HEK293 (cell line): ENCODE results near the gene PIM3.
"Not testable (repeated sequence)": the region's sequence is repeated elsewhere in the genome, so short reads cannot be mapped to it uniquely, and the experiment has no call there.

ENCODE experiments used
- CTCF ChIA-PET: fragments of 350-600 bp; formaldehyde crosslinking; extraction: SDS; loops from one replicate; lab custom pipeline; 2021; ENCODE audit warnings: antibody characterized with exemption; lab: Yijun Ruan, JAX
- POLR2A ChIA-PET: fragments of 300-600 bp; formaldehyde crosslinking; extraction: SDS; loops from one replicate; lab custom pipeline; 2020; ENCODE audit warnings: antibody characterized with exemption, inconsistent platforms; lab: Yijun Ruan, JAX
- H3K27ac ChIP-seq: fragments of 200-500 bp; sonication (Bioruptor generic); 2 replicates; pipeline ENCODE4 v1.5.1; 2014; ENCODE audit warnings: low read depth, low read length, control low read depth, inconsistent platforms; ENCODE audit errors: extremely low read depth
- H3K36me3 ChIP-seq, 2 experiments: fragments of 200-500 bp in 1 of 2; sonication (Bioruptor generic) in 1 of 2; 1 replicate in 1 of 2; 2 replicates in 1 of 2; pipeline ENCODE4 v1.5.1; 2014 to 2017; ENCODE audit warnings: inconsistent platforms in 2 of 2, low read length in 2 of 2; ENCODE audit not compliant: control insufficient read depth in 2 of 2, insufficient read depth in 1 of 2
- H3K4me1 ChIP-seq: fragments of 200-500 bp; sonication (Bioruptor generic); 2 replicates; pipeline ENCODE4 v1.5.1; 2014; ENCODE audit warnings: mild to moderate bottlenecking, low read length, inconsistent platforms; ENCODE audit not compliant: control insufficient read depth, insufficient read depth
- H3K4me3 ChIP-seq: 2 replicates; pipeline ENCODE4 v1.5.1; 2011; ENCODE audit warnings: low read depth, mild to moderate bottlenecking, control low read depth, low read length, moderate library complexity
- H3K9me3 ChIP-seq: fragments of 200-500 bp; sonication (Bioruptor generic); 2 replicates; pipeline ENCODE4 v1.5.1; 2014; ENCODE audit warnings: low read depth, low read length, inconsistent platforms; ENCODE audit not compliant: control insufficient read depth, insufficient read depth
- OVOL3 ChIP-seq: fragments of 450-650 bp; formaldehyde crosslinking; IDR thresholded peaks from 2 replicates; pipeline ENCODE4 v1.5.1; 2016; ENCODE audit warnings: missing biosample characterization, missing genetic modification characterization
- ZBTB10 ChIP-seq: fragments of 450-650 bp; formaldehyde crosslinking; IDR thresholded peaks from 2 replicates; pipeline ENCODE4 v1.5.1; 2016; ENCODE audit warnings: missing biosample characterization, missing genetic modification characterization
- ZBTB11 ChIP-seq: fragments of 450-650 bp; formaldehyde crosslinking; conservative IDR thresholded peaks from 2 replicates; pipeline ENCODE4 v1.5.1; 2016; ENCODE audit warnings: low read depth, missing biosample characterization, missing genetic modification characterization
- ZBTB21 ChIP-seq: fragments of 450-650 bp; formaldehyde crosslinking; IDR thresholded peaks from 2 replicates; pipeline ENCODE4 v1.5.1; 2017; ENCODE audit warnings: missing biosample characterization, missing genetic modification characterization
- ZBTB8A ChIP-seq: fragments of 450-650 bp; formaldehyde crosslinking; IDR thresholded peaks from 2 replicates; pipeline ENCODE4 v1.5.1; 2016; ENCODE audit warnings: missing biosample characterization, missing genetic modification characterization
- ZFP37 ChIP-seq: fragments of 450-650 bp; formaldehyde crosslinking; IDR thresholded peaks from 2 replicates; pipeline ENCODE4 v1.5.1; 2016; ENCODE audit warnings: missing biosample characterization, missing genetic modification characterization
- ZNF140 ChIP-seq: fragments of 450-650 bp; formaldehyde crosslinking; IDR thresholded peaks from 2 replicates; pipeline ENCODE4 v1.5.1; 2016; ENCODE audit warnings: missing biosample characterization, missing genetic modification characterization
- ZNF266 ChIP-seq: fragments of 450-650 bp; formaldehyde crosslinking; IDR thresholded peaks from 2 replicates; pipeline ENCODE4 v1.5.1; 2016; ENCODE audit warnings: missing biosample characterization, missing genetic modification characterization, low read depth
- ZNF394 ChIP-seq: fragments of 450-650 bp; formaldehyde crosslinking; IDR thresholded peaks from 2 replicates; pipeline ENCODE4 v1.5.1; 2016; ENCODE audit warnings: missing biosample characterization, missing genetic modification characterization, mild to moderate bottlenecking, moderate library complexity, borderline replicate concordance
- ZNF426 ChIP-seq: fragments of 450-650 bp; formaldehyde crosslinking; IDR thresholded peaks from 2 replicates; pipeline ENCODE4 v1.5.1; 2017; ENCODE audit warnings: missing biosample characterization, missing genetic modification characterization, mild to moderate bottlenecking, inconsistent platforms, moderate library complexity
- ZNF433 ChIP-seq: fragments of 450-650 bp; formaldehyde crosslinking; IDR thresholded peaks from 2 replicates; pipeline ENCODE4 v1.5.1; 2016; ENCODE audit warnings: missing biosample characterization, missing genetic modification characterization, low read depth
- ZNF518A ChIP-seq: fragments of 450-650 bp; formaldehyde crosslinking; conservative IDR thresholded peaks from 2 replicates; pipeline ENCODE4 v1.5.1; 2016; ENCODE audit warnings: low read depth, missing biosample characterization, missing genetic modification characterization
- ZNF530 ChIP-seq: fragments of 450-650 bp; formaldehyde crosslinking; IDR thresholded peaks from 2 replicates; pipeline ENCODE4 v1.5.1; 2016; ENCODE audit warnings: low read depth, missing biosample characterization, missing genetic modification characterization
- ZNF558 ChIP-seq: fragments of 450-650 bp; formaldehyde crosslinking; IDR thresholded peaks from 2 replicates; pipeline ENCODE4 v1.5.1; 2016; ENCODE audit warnings: missing biosample characterization, missing genetic modification characterization
- ZNF560 ChIP-seq: fragments of 450-650 bp; formaldehyde crosslinking; IDR thresholded peaks from 2 replicates; pipeline ENCODE4 v1.5.1; 2017; ENCODE audit warnings: missing biosample characterization, missing genetic modification characterization, borderline replicate concordance
- ZNF623 ChIP-seq: fragments of 450-650 bp; formaldehyde crosslinking; IDR thresholded peaks from 2 replicates; pipeline ENCODE4 v1.5.1; 2016; ENCODE audit warnings: missing biosample characterization, missing genetic modification characterization
- ZNF639 ChIP-seq: fragments of 450-650 bp; formaldehyde crosslinking; IDR thresholded peaks from 2 replicates; pipeline ENCODE4 v1.5.1; 2016; ENCODE audit warnings: missing biosample characterization, missing genetic modification characterization
- ZNF654 ChIP-seq: fragments of 450-650 bp; formaldehyde crosslinking; IDR thresholded peaks from 2 replicates; pipeline ENCODE4 v1.5.1; 2016; ENCODE audit warnings: low read depth, missing biosample characterization, missing genetic modification characterization
- ZNF664 ChIP-seq: fragments of 450-650 bp; formaldehyde crosslinking; IDR thresholded peaks from 2 replicates; pipeline ENCODE4 v1.5.1; 2016; ENCODE audit warnings: missing biosample characterization, missing genetic modification characterization
- ZXDB ChIP-seq: fragments of 450-650 bp; formaldehyde crosslinking; IDR thresholded peaks from 2 replicates; pipeline ENCODE4 v1.5.1; 2016; ENCODE audit warnings: missing biosample characterization, missing genetic modification characterization

PIM3 gene

GRCh38 chr22:49979587-49980264, 19.2 kb downstream of the PIM3 start (continued):
- TF ChIP-seq ZBTB10: no peak
- TF ChIP-seq ZNF639 (tag by site-specific recombination): 0 out of 2 replicates have a peak, but pooled peaks have one; percentile 44

GRCh38 chr22:49981799-49982198, 21.2 kb downstream of the PIM3 start:
- not testable (repeated sequence) for H3K4me3 ChIP-seq, H3K9me3 ChIP-seq, H3K36me3 ChIP-seq, H3K27ac ChIP-seq, H3K4me1 ChIP-seq
- POLR2A ChIA-PET: interaction anchor here (0.5 to 0.6 kb wide), 2 partner anchors 19 to 134 kb away, joined by 4 read pairs; no protein-coding TSS in a partner anchor
- CTCF ChIA-PET: interaction anchor here (0.7 kb wide), 1 partner anchor 58 kb away, joined by 3 read pairs; no protein-coding TSS in a partner anchor
- TF ChIP-seq ZFP37 (tag by site-specific recombination): 0 out of 2 replicates have a peak, but pooled peaks have one; percentile 30
- TF ChIP-seq ZBTB11 (tag by site-specific recombination): peak; percentile 64
- peak; percentile 88 for TF ChIP-seq ZNF426
- 0 out of 2 replicates have a peak, but pooled peaks have one; percentile 13 for TF ChIP-seq ZNF530 (tag by site-specific recombination)
- TF ChIP-seq ZNF664 (tag by site-specific recombination): 0 out of 2 replicates have a peak, but pooled peaks have one; percentile 51
- TF ChIP-seq ZNF518A: peak; percentile 88
- TF ChIP-seq ZBTB21 (tag by site-specific recombination): peak; percentile 35; the same call in 1 of the 2 replicates
- TF ChIP-seq OVOL3: peak; percentile 17; the same call in 1 of the 2 replicates
- TF ChIP-seq ZNF394 (tag by site-specific recombination): peak; percentile 94
- TF ChIP-seq ZXDB (tag by site-specific recombination): peak; percentile 50; the same call in 1 of the 2 replicates
- TF ChIP-seq ZNF560 (tag by site-specific recombination): peak; percentile 19; the same call in 1 of the 2 replicates
- peak; percentile 55; the same call in 1 of the 2 replicates for TF ChIP-seq ZNF433 (tag by site-specific recombination)
- 0 out of 2 replicates have a peak, but pooled peaks have one; percentile 48 for TF ChIP-seq ZNF266 (tag by site-specific recombination)
- TF ChIP-seq ZBTB8A (tag by site-specific recombination): peak; percentile 71
- peak; percentile 64; the same call in 1 of the 2 replicates for TF ChIP-seq ZNF140 (tag by site-specific recombination)
- TF ChIP-seq ZNF639 (tag by site-specific recombination): peak; percentile 59; the same call in 1 of the 2 replicates
- peak; percentile 11; the same call in 1 of the 2 replicates for TF ChIP-seq ZNF654 (tag by site-specific recombination)
- TF ChIP-seq ZNF558 (tag by site-specific recombination): 0 out of 2 replicates have a peak, but pooled peaks have one; percentile 55
- peak; percentile 78 for TF ChIP-seq ZNF623 (tag by site-specific recombination)
